Measurements from ENCODE around the gene FOXM1. TPM values are rescaled to one million over a fixed set of nuclear protein-coding genes. Genes with fewer than 3 reads are reported as not detected.

FOXM1 gene
- total RNA-seq, 1 experiment from 2014 or later = 200 TPM

GRCh38 chr12:2834581-2835491 lies 42.1 kb downstream of the FOXM1 start, which contains the start of gene NRIP2:
NRIP2 (minus strand) TSS chr12:2835035; CDS start chr12:2834983, 52 bp downstream.
- intact Hi-C loops (cut with micrococcal nuclease; ENCODE audit: unreplicated experiment) = no loop called here
- TF ChIP-seq CTCF (conservative IDR thresholded peaks at IDR 0.05; ENCODE audit: low read depth, low read length) = no peak
- peak; percentile 20 for DNase-seq (ENCODE audit: low spot score)
- no peak within 1 kb of the TSS for H3K4me3 ChIP-seq (ENCODE audit: low read depth, low read length, poor library complexity, severe bottlenecking)
- H3K27ac ChIP-seq (ENCODE audit: low read depth, low read length, poor library complexity, severe bottlenecking) = no peak within 1 kb of the TSS
- H3K9me3 ChIP-seq (ENCODE audit: low read depth, low read length, poor library complexity, severe bottlenecking) = no peaks in the 10 kb centered on the region
- H3K27me3 ChIP-seq (replicated peaks; ENCODE audit: insufficient read depth, low read depth, low read length, poor library complexity) = no peaks in the 10 kb centered on the region
- POLR2A ChIA-PET (ENCODE audit: low non-redundant PET) = interaction anchor here (0.6 kb wide), 1 partner anchor 40 kb away, joined by 5 read pairs; no protein-coding TSS in a partner anchor
- H3K4me1 ChIP-seq (ENCODE audit: insufficient read depth, low read length, poor library complexity, severe bottlenecking) = peaks cover 16% of the 10 kb centered on the region
- H3K36me3 ChIP-seq (ENCODE audit: insufficient read depth, low read length, poor library complexity, severe bottlenecking) = no peaks in the 10 kb centered on the region
- CTCF ChIA-PET = interaction anchor here (0.8 kb wide), 1 partner anchor 11 kb away, joined by 3 read pairs; no protein-coding TSS in a partner anchor
- no TSS peak for BruUV-seq (replicated peaks)

- Histone ChIP-seq H3K36me3 (ENCODE audit: insufficient read depth, low read length, poor library complexity, severe bottlenecking) (no peaks in the 10 kb centered on the region), H3K9me3 (ENCODE audit: low read depth, low read length, poor library complexity, severe bottlenecking) (no peaks in the 10 kb centered on the region), H3K27me3 (replicated peaks; ENCODE audit: insufficient read depth, low read depth, low read length, poor library complexity) (no peaks in the 10 kb centered on the region), H3K4me3 (ENCODE audit: low read depth, low read length, poor library complexity, severe bottlenecking) (no peak overlapping the region), H3K4me1 (ENCODE audit: insufficient read depth, low read length, poor library complexity, severe bottlenecking) (peaks cover 16% of the 10 kb centered on the region), H3K27ac (ENCODE audit: low read depth, low read length, poor library complexity, severe bottlenecking) (no peak overlapping the region)
- intact Hi-C loops (cut with micrococcal nuclease; ENCODE audit: unreplicated experiment) = no loop called here
- ChIA-PET POLR2A (ENCODE audit: low non-redundant PET) (no interaction called here), CTCF (interaction anchor here (0.7 kb wide), 1 partner anchor 207 kb away, joined by 4 read pairs; no protein-coding TSS in a partner anchor)
- TF ChIP-seq CTCF (conservative IDR thresholded peaks at IDR 0.05; ENCODE audit: low read depth, low read length) = no peak
- TF ChIP-seq EZH2 (IDR thresholded peaks at IDR 0.05; ENCODE audit: borderline replicate concordance, low read depth, low read length, poor library complexity, severe bottlenecking) = no peak
- BruUV-seq (replicated peaks) = no TSS peak
- peak; percentile 48 for DNase-seq (ENCODE audit: low spot score)
Measured at GRCh38 chr12:2833810-2834209, 43.2 kb downstream of the FOXM1 start.

GRCh38 chr12:2833327-2833726 lies 43.6 kb downstream of the FOXM1 start:
- no peak overlapping the region for H3K27ac ChIP-seq (ENCODE audit: low read depth, low read length, poor library complexity, severe bottlenecking)
- no peaks in the 10 kb centered on the region for H3K9me3 ChIP-seq (ENCODE audit: low read depth, low read length, poor library complexity, severe bottlenecking)
- intact Hi-C loops (cut with micrococcal nuclease; ENCODE audit: unreplicated experiment) = no loop called here
- BruUV-seq (replicated peaks) = no TSS peak
- no peaks in the 10 kb centered on the region for H3K36me3 ChIP-seq (ENCODE audit: insufficient read depth, low read length, poor library complexity, severe bottlenecking)
- H3K4me1 ChIP-seq (ENCODE audit: insufficient read depth, low read length, poor library complexity, severe bottlenecking) = peaks cover 16% of the 10 kb centered on the region
- DNase-seq (ENCODE audit: low spot score) = no peak
- TF ChIP-seq CTCF (conservative IDR thresholded peaks at IDR 0.05; ENCODE audit: low read depth, low read length) (no peak), EZH2 (IDR thresholded peaks at IDR 0.05; ENCODE audit: borderline replicate concordance, low read depth, low read length, poor library complexity, severe bottlenecking) (no peak)
- H3K27me3 ChIP-seq (replicated peaks; ENCODE audit: insufficient read depth, low read depth, low read length, poor library complexity) = no peaks in the 10 kb centered on the region
- H3K4me3 ChIP-seq (ENCODE audit: low read depth, low read length, poor library complexity, severe bottlenecking) = no peak overlapping the region
- CTCF ChIA-PET = interaction anchor here (0.7 kb wide), 1 partner anchor 208 kb away, joined by 4 read pairs; no protein-coding TSS in a partner anchor
- POLR2A ChIA-PET (ENCODE audit: low non-redundant PET) = no interaction called here

Measured in A673 (cell line).